ENCODE measurements around the gene DLG1. TPM values are rescaled to one million over a fixed set of nuclear protein-coding genes. Genes with fewer than 3 reads are reported as not detected.

DLG1 gene
- total RNA-seq, 2 donors from 2014 or later: 115 to 124 TPM

DNA sequence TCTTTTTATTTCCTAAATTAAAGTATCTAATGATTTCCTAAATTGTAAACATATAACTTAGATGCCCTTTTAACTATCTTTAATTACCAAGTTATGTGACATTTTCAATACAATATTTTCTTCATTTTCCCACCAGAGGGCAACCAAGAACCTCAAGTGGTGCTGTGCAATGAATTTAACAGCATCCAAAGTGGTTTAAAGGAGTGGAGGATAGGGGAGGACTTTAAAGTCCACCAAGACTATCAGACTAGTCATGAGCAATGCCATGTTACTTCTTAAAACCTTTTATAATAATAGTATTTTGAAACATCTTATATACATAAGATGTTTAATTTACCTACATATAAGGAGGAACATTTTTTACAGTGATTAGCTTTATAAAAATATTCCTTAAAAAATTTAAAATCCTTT lies 74.4 kb downstream of the DLG1 start:
- Histone ChIP-seq H3K9me3 (no peaks in the 10 kb centered on the region), H3K27me3 (no peaks in the 10 kb centered on the region), H3K36me3 (no peaks in the 10 kb centered on the region), H3K4me3 (no peak overlapping the region), H3K27ac (no peak overlapping the region), H3K4me1 (peaks cover 4% of the 10 kb centered on the region), H3K9ac (ENCODE audit: low read depth in 2 of 2, low read length in 2 of 2) (no peak overlapping the region)
- TF ChIP-seq, protein P1, sequence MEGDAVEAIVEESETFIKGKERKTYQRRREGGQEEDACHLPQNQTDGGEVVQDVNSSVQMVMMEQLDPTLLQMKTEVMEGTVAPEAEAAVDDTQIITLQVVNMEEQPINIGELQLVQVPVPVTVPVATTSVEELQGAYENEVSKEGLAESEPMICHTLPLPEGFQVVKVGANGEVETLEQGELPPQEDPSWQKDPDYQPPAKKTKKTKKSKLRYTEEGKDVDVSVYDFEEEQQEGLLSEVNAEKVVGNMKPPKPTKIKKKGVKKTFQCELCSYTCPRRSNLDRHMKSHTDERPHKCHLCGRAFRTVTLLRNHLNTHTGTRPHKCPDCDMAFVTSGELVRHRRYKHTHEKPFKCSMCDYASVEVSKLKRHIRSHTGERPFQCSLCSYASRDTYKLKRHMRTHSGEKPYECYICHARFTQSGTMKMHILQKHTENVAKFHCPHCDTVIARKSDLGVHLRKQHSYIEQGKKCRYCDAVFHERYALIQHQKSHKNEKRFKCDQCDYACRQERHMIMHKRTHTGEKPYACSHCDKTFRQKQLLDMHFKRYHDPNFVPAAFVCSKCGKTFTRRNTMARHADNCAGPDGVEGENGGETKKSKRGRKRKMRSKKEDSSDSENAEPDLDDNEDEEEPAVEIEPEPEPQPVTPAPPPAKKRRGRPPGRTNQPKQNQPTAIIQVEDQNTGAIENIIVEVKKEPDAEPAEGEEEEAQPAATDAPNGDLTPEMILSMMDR (IDR thresholded peaks at IDR 0.05): peak; percentile 36
- intact Hi-C loops (cut with DNase I): loop anchor here (10.0 kb wide), 1 partner anchor 291 kb away; no protein-coding TSS in a partner anchor
- no peak for DNase-seq

- H3K36me3 ChIP-seq: no peaks in the 10 kb centered on the region
- no peaks in the 10 kb centered on the region for H3K27me3 ChIP-seq
- TF ChIP-seq, protein P1 (IDR thresholded peaks at IDR 0.05): no peak
- H3K27ac ChIP-seq: no peak overlapping the region
- no peak overlapping the region for H3K9ac ChIP-seq (ENCODE audit: low read depth in 2 of 2, low read length in 2 of 2)
- H3K9me3 ChIP-seq: no peaks in the 10 kb centered on the region
- intact Hi-C loops (cut with DNase I): loop anchor here (10.0 kb wide), 1 partner anchor 292 kb away; no protein-coding TSS in a partner anchor
- no peak for DNase-seq
- no peak overlapping the region for H3K4me3 ChIP-seq
- peaks cover 4% of the 10 kb centered on the region for H3K4me1 ChIP-seq
Observed at GRCh38 chr3:197222937-197223370, 75.5 kb downstream of the DLG1 start.

GRCh38 chr3:197219619-197220018 lies 78.8 kb downstream of the DLG1 start:
- no peak overlapping the region for H3K9ac ChIP-seq (ENCODE audit: low read depth in 2 of 2, low read length in 2 of 2)
- H3K36me3 ChIP-seq: no peaks in the 10 kb centered on the region
- H3K4me3 ChIP-seq: no peak overlapping the region
- H3K27me3 ChIP-seq: no peaks in the 10 kb centered on the region
- TF ChIP-seq, protein P1 (IDR thresholded peaks at IDR 0.05): no peak
- H3K9me3 ChIP-seq: no peaks in the 10 kb centered on the region
- no peaks in the 10 kb centered on the region for H3K4me1 ChIP-seq
- no peak for DNase-seq
- intact Hi-C loops (cut with DNase I): loop anchor here (10.0 kb wide), 1 partner anchor 295 kb away; no protein-coding TSS in a partner anchor
- H3K27ac ChIP-seq: no peak overlapping the region

DNA sequence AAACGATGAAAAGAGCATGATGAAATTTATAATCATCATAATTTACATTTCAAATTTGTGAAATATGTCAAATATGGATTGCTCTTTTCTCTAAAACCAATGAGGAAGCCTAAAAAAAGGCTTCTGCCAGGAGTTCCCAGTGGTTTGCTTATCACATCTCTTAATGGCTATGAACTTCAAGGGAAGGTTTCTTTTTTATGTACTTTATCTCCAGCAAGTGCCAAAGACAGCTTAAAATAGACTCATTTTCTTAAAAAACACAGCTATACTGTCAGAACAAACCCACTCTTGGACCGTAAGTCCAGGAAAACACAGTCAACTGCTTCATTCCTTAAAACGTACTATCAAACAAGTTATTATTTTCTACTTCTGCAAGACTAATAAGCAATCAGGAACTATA lies 80.2 kb downstream of the DLG1 start:
- no peak for DNase-seq
- Histone ChIP-seq H3K36me3 (no peaks in the 10 kb centered on the region), H3K9me3 (no peaks in the 10 kb centered on the region), H3K9ac (ENCODE audit: low read depth in 2 of 2, low read length in 2 of 2) (no peak overlapping the region), H3K27me3 (no peaks in the 10 kb centered on the region), H3K27ac (no peak overlapping the region), H3K4me3 (no peak overlapping the region), H3K4me1 (no peaks in the 10 kb centered on the region)
- TF ChIP-seq, protein P1 (IDR thresholded peaks at IDR 0.05): no peak
- intact Hi-C loops (cut with DNase I): no loop called here

DNA sequence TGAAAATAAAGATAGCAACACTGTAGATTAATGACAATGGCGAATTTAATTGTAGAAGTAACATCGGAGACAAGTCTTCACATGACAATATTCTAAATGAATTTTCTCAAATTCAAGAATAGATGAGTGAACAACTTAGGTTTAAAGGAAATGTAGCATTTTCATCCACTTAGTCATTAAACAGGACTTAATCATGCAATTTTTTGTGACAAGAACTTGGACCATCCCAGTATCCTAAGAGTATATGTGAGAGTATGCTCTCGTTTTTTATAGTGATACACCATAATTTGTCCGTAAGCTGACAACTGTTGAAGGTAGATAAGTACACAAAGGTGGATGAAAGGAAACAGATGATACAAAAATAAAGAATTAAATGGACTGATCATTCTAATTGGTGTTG lies 81.5 kb downstream of the DLG1 start:
- TF ChIP-seq, protein P1 (IDR thresholded peaks at IDR 0.05): no peak
- no peaks in the 10 kb centered on the region for H3K4me1 ChIP-seq
- H3K4me3 ChIP-seq: no peak overlapping the region
- H3K9me3 ChIP-seq: no peaks in the 10 kb centered on the region
- DNase-seq: no peak
- no peak overlapping the region for H3K27ac ChIP-seq
- no peak overlapping the region for H3K9ac ChIP-seq (ENCODE audit: low read depth in 2 of 2, low read length in 2 of 2)
- intact Hi-C loops (cut with DNase I): no loop called here
- H3K27me3 ChIP-seq: no peaks in the 10 kb centered on the region
- no peaks in the 10 kb centered on the region for H3K36me3 ChIP-seq
